NCI-H2227 treated with DMSO at 0.1 percent for 48 hours (cell line): ENCODE results near the gene GPR15.

Experiments used
- DNase-seq: peaks from one replicate; lab custom pipeline; 2025; lab: John Stamatoyannopoulos, UW

The GPR15 gene

DNA sequence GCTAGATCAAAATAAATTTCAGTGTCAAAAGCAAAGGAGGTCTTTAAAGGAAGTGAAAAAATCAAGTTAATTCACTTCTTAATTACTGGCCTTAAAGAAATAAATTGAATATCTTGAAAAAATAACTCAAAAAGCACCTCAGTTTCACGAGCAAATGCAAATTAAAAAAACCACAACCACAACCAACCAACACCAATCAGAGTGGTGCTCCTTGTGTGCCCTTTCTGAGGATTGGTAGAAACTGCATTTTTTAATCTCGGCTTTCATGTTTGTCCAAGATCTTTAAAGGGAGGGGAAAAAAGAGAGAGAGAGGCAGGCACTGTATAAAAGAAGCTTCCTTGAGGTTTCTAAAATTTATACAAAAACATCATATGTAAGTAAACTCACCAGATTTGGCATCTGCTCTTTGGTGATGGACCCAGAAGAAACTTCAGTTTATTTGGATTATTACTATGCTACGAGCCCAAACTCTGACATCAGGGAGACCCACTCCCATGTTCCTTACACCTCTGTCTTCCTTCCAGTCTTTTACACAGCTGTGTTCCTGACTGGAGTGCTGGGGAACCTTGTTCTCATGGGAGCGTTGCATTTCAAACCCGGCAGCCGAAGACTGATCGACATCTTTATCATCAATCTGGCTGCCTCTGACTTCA lies at the start of gene GPR15:
Gene GPR15 (plus strand): TSS at position 357 of the 653 bp plus-strand sequence. CDS start 56 bp downstream, at position 413.
- no peak for DNase-seq

DNA sequence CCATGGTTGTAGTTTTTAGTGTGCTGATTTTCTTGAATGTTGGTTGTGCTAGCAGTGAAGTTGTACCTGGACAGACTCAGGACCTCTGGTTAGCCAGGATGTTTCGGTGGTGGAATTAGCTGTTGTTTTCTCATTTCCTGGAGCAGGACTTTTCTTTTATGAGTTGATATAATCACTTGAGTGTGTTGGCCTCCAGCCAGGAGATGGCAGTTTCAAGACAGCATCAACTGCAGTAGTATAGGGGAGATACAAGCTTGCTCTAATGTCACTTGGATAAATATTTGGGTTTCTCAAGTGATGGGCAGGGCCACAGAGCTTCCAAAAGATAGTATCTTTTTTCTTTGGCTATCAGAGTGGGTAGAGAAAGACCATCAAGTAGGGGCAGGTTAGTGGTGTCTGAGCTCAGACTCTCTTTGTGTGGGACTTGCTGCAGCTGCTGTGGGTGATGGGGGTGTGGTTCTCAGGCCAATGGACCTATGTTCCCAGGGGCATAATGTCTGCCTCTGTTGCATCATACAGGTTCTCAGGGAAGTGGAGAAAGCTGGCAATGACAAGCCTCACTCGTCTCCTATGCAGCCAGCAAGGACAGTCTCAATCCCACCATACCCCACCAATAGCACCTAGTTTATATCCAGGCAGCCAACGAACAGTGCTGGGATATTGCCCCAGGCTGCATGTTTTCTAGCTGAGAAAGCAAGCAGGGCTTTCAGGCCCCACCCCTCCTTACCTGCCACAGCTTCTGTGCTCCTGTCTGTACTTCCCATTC lies 48.9 kb upstream of the GPR15 start:
- no peak for DNase-seq

DNA sequence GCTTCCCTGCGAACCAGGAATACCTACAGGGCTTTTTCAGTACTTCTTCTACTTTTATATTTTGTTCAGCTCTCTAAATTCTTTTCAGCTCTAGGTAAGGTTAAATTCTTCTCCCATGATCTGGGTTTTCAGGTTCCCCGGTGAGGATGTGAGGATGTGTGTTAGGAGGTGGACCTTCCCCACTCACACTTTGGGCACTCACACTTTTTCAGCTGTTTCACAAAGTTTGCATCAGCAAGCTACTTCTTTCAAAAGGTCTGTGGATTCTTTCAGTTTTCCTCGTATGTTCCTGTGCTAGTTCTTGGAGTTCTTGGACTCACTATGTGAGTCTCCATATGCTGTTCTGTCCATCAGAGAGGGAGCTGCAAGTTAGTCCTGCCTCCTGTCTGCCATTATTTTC lies 48.2 kb upstream of the GPR15 start:
- no peak for DNase-seq

DNA sequence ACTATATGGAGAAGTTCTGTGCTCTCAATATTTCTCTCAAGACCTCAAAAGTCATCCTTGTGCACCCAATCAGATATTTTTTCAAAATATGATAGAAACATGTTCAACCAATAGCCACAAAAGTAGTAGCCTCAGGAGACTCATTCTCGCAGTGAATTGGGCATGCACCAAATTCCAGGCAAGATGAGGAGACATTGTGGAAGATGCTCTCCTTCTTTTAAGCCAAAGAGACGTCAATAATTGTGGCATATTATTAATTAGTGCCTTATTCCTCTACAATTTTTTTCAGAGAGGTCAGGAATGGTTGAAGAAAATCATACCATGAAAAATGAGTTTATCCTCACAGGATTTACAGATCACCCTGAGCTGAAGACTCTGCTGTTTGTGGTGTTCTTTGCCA lies 34.4 kb upstream of the GPR15 start, which contains the start of gene OR5K2:
Gene OR5K2 (plus strand): TSS at position 301 of the 400 bp plus-strand sequence. CDS start 0 bp downstream, at position 301.
- no peak for DNase-seq

DNA sequence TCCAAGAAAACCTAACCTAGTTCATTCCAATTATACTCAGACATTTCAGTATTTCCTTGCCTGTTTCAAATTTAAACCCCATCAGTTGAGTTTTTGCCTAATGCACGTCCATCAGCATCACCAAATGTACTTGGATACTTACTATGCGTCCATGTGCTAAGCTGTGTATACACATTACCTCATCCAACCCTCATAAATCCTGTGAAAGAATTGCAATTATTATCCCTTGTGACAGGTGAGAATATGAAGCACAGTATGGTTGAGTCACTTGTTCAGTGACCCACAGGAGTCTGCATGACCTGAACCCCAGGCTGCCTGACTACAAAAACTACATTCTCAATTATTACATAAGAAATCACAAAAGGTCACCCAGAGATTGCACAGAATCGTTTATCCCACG lies 31.8 kb upstream of the GPR15 start:
- DNase-seq = no peak

DNA sequence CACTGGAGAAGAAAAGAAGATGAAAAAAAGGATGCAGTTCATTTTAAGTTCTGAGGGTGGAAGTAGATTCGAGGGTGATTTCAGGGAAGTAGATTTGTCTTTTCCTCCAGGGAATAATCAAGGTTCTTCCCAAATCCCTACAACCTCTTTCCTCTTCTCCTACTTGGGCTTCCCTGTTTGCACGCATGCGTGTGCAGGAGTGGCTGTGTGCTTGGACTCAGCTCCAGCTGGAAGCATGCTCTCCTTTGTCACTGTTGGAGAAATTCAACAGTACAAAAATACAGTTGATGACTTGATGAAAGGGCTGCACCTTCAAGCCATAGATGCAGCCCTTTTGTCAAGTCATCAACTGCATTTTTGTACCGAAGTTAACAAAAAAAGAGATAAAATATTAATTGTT lies 30.5 kb upstream of the GPR15 start:
- no peak for DNase-seq

DNA sequence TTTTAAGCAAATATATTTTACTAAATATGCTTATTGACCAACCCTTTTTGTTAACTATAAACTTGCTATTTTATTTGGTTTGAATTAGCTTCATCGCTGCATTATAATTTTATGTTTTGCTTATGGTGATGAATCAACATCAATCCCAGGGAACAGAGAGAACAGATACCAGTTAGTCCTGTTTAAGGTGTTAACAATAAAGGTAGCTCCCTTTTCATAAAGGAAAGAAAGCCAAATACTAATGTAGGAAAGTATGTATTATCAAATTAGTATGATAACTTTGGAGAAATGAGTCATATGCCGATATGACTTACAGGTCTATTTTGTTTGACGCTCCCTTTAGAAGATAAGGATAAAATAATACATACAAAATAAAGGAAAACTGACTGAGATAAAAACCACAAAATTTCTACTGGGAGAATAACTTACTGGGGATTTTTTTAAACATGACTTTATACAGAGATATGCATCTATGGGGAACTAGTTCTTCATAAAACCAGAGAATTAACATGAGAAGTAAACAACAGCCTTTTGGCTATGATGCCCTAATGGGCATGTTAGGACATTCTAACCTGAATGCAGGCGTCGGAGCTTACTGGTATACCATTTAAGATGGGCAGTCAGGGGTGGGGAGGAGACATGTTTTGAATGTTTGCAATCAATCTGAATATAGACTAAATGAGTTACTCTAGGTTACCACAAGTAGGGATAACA lies 29.8 kb upstream of the GPR15 start:
- DNase-seq = no peak

DNA sequence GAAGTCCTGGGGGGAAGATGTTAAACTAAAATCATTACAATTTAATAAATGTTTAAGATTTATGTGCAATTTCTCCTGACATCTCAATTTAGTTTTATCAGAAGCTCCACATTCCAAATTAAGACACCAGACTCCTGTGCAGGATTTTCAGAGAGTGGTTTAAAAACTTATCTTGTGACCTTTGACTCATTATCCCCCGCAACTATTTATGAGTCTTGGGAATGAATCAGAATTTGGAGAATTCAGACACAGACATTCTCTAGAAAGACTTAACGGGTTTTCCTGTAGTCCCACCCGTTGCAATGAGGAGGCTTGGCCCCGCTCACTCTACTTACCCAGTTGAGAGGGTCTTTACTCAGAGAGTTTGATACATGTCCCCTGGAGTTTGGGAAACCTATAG lies 27.2 kb upstream of the GPR15 start:
- no peak for DNase-seq

DNA sequence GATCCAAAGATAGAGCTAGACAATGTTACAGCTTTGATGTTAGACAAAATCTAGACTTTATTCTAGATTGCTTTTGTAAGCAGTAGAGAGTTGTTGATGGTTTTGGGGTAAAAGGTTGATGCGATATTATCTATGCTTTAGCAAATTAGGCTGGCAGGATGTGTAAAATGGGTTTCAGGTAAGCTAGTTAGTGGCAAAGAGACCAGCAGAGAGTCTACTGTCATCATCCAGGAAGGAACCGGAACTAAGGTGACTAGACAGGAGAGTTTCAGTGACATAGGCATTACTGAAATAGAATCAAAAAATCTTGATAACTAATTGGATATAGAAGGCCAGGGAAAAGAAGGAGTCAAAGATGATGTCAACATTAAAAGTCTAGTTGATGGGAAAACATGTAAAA lies 23.2 kb upstream of the GPR15 start:
- no peak for DNase-seq

DNA sequence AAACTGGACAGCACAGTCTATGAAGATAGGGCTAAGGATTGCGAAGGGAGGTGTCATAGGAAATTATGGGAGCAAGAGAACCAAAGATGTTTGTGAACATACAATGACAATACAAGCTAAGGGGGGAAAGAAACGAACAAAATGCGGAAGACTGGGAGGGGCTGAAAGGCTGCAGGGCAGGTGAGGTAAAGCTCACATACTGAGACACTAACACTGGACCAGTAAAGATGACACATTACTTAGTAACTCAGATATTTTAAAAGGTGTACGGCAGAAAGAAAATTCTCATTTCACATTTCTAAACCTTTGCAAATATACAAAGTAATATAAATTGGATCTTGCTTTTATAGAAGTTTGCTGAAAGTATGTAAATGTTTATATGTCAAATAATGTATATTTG lies 19.2 kb upstream of the GPR15 start:
- no peak for DNase-seq

DNA sequence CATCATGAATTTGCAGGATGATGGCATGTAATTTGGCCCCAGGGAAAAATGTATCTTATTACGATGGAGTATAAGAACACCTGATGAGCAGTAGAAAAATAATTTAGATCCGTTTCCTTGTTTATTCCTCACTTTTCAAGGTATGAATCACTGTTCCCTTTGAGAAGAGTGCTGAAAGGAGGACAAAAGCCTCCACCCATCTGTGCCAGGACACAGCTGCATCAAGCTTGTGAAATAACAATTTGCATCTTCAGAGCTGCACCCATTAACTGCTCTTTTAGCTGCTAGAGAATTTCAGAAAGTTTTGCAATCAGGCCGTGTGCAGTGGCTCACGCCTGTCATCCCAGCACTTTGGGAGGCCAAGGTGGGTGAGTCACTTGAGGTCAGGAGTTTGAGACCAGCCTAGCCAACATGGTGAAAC lies 18.7 kb upstream of the GPR15 start:
- DNase-seq = no peak

DNA sequence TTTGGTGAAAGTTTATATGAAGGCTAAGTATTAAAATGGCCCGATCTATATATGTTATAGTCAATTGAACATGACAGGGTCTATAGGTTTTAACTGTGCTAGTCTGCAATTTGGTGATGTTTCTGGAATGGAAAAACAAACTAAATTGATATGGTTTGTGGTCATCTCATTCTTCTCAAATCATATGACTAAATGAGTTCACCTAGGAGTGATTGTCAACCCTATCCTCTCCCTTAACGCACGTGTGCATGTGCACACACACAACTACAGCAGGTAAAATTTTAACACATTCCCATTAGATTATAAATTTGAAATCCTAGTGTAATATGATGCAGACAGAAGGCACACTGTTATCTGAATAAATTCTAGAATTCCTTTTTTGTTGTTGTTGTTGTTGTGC lies 18.0 kb upstream of the GPR15 start:
- DNase-seq = no peak

DNA sequence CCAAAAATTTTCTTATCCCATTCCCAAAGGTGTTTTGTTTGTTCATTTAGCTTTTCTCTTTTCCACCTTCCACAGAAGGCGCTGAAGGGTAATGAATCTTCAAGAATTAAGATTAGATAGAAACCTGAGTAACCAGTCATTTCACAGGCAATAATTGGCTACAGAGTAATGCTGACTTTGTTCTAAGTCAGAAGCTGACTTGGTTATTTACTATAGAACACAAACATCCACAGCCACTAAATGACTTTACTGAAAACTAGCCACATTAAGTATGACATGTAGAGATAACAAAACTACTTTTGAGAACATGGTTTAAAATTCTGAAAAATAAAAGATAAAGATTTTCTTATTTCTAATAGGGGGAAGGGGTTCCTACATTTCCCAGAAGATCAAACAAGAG lies 16.8 kb upstream of the GPR15 start:
- no peak for DNase-seq

DNA sequence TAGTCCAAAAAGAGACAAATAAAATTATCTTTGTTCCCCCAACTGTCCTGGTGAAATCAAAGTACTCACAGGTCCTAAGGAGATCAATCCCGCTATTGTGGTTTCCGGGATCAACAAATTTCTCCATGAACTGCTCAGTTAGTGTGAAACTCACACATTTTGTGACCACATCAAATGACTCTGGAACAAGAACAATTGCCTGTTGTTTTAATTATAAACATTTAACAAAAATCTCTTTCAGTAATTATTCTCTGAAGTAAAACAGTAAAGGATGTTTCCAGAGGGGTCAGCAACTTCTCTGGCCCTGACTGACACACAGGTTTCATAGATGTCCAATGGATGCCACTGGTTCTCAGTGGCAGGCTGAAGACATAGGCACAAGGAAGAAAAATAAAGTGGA lies 13.0 kb upstream of the GPR15 start:
- DNase-seq = no peak

DNA sequence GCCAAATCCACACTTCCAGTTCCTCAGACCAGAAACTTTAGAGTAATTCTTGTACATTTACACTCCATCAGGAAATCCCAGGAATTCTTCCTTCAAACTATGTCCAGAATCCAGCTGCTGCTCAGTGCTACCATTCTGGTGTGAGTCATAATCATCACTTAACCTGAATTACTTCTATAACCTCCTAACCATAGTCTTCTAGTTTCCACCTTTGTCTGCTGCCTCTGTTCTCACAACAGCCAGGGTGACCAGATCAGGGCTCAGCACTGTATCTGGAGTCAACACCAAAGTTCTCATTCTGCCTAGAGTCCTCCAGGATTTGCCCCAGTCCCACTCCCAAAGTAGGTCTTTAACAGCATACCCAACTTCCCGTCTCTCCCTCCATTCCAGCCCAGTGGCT lies 12.4 kb upstream of the GPR15 start:
- DNase-seq = no peak

DNA sequence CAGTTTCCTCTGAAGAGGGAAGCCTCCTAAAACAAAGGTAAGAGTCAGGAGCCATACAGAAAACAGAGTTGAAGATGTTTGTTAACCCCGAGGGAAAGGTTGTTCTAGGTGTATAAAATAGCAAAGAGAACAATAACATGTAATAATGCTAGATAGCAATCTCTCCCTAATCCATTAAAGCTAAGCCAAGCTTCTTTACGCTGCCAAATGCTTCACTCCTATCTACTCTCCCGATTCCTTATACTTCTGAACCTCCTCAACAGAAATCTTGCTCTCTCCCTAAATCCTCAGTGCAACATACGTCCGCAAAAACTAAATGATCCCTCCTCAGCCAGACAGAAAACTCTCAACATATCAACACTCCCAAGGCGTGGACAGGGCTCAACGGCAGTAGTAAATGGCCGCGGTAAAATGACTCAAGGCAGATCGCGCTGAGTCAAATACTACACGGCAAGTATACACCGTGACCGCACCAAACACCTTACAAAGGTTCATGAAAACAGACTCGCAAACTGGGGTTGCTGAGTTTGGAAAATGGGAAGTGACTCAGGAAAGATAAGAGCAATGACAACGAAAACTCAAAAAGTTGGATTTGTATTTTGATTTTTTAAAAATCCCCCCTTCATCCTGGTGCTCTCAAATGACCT lies 9.8 kb upstream of the GPR15 start:
- DNase-seq = peak; percentile 32

DNA sequence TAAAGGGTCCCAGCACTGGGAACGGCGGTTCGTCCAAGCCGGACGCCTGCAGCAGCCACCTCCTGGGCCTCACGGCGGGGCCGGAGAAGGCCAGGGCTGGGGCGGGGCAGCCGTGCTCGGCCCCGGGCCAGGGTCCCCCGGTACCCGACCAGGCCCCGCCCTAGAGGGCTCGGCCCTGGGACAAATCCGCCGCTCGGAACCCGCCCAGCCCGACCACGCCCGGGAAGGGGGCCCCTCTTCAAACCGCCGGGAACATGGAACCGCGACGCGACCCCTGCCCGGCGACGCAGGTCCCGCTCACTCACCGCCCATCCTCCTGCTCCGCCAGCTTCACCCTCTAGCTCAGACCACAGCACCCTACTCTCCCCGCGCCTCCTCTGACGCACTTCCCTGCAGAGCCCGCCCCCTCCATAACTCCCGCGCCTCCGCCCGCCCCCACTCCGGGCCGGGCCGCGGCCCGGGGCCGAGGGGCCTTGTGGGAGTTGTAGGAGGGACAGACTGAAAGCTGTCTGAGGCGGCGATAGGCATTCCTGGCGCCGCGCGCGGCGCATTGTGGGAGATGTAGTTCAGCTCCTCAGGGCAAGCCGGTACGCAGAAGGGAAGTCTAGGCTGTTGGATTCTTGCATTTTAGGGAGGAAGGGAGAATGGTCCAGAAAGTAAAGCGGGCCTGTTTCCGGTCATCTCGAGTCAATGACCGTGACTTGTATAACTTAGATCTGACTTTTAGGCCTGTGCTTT lies 9.1 kb upstream of the GPR15 start, which contains the start of gene CLDND1:
Gene CLDND1 (minus strand): TSS at position 359 of the 738 bp plus-strand sequence. CDS start 1,478 bp downstream, outside the sequence.
- peak; percentile 75 for DNase-seq

DNA sequence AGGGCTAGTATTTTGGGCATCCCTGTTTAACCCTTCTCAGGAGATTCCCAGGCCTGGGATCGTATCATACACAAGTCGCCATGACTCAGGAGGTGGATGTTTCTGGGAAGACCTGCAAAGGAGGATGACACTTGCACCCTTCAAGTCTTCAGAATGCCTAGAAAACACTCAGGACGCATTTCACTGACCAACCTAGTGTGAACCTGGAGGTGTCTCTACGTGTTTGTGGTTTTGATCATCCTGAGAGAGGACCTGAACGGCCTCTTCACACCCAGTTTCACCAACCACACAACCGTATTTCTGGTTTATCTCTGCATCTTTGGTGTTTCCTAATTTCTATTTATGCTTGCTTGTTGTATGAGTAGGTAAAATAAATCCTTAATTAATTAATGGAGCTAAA lies 6.3 kb upstream of the GPR15 start:
- no peak for DNase-seq

DNA sequence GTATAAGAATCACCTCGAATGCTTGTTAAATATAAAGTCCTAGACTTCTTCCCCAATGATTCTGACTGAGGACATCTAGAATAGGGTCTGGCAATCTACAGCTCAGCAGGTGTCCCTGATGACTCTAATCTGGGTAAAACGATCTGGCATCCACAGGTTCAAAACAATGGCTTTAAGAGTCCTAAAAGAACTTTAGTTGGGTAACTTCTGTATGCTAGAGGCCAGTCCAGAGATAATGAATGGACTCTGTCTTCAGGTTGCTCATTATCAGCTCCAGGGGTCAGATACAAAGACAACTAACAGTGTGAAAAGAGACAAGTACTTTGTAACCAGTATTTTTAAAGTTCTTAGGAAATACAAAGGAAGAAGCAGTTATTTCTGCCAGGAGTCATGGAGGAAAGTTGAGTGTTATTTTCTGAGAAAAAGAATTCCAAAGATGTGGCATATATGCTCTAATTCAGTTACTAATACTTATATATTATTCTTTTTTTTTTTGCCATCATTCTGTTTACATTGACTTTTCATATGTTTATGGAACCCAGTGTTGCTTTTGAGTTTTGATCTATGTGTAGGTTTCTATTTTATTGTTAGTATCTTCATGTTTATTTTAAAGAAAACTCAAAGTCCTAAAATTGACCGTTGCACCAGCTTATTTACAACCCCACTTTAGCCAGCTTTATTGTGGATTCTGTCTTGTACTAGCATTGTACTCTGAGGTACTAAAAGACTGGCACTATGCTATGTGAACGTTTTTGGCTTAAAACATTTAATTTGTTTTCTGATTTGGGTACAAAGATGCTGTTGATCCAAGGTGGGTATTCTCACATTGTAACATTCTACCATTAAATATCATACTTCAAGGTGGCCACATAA lies 3.1 kb upstream of the GPR15 start:
- DNase-seq = no peak

DNA sequence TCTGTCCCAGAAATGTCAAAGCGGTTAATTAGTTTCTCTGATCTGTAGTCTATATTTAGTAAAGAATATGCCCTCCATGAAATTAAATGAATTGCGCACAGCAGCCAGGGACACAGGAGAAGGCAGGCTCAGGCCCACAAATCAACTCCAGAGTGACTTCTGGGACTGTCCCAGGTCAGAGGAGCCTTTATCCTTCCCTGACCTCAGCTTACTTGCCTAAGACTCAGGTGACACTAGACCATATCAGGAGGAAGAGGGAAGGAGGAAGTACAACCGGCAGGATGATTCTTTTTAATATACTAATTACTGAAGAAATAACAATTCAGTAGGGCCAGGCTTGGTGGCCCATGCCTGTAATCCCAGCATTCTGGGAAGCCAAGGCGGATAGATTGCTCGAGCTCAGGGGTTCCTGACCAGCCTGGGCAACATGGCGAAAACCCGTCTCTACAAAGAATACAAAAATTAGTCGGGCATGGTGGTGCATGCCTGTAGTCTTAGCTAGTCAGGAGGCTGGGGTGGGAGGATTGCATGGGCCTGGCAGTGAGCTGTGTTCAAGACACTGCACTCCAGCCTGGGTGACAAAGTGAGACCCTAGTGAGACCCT lies 1.8 kb upstream of the GPR15 start:
- no peak for DNase-seq
